Progenitor cell of endocrine pancreas (in vitro differentiated cells): ENCODE measurements around the gene SPSB4. TPM values are rescaled to one million over a fixed set of nuclear protein-coding genes. Genes with fewer than 3 reads are reported as not detected.

ENCODE experiments used
- DNase-seq: peaks from one replicate; pipeline ENCODE4 v3.0.0; 2021; ENCODE audit warnings: low spot score; ENCODE audit not compliant: unreplicated experiment
- H3K27ac Mint-ChIP-seq: 2 replicates; pipeline ENCODE4 v1.8.0; 2021; ENCODE audit warnings: mild to moderate bottlenecking, moderate library complexity, mixed read lengths
- H3K27me3 Mint-ChIP-seq: 2 replicates; pipeline ENCODE4 v1.8.0; 2021; ENCODE audit warnings: mixed read lengths
- H3K36me3 Mint-ChIP-seq: 2 replicates; pipeline ENCODE4 v1.8.0; 2022; ENCODE audit warnings: mixed read lengths; ENCODE audit not compliant: insufficient read depth
- H3K4me1 Mint-ChIP-seq: 2 replicates; pipeline ENCODE4 v1.8.0; 2021; ENCODE audit warnings: low read depth, mixed read lengths
- H3K4me3 Mint-ChIP-seq: 2 replicates; pipeline ENCODE4 v1.8.0; 2021; ENCODE audit warnings: low read depth, mild to moderate bottlenecking, moderate library complexity, mixed read lengths
- H3K9me3 Mint-ChIP-seq: 2 replicates; pipeline ENCODE4 v1.8.0; 2021; ENCODE audit warnings: low read depth, mixed read lengths
- total RNA-seq: library from RNA; stranded (reverse); gene quantifications from 2 replicates; pipeline ENCODE4 v1.2.1, GENCODE V29; 2021
- TF ChIP-seq, protein P1 (sequence below): fragments of 200-600 bp; sonication (generic); IDR thresholded peaks from one replicate; pipeline ENCODE4 v1.5.0; 2021; ENCODE audit warnings: antibody characterized with exemption, mild to moderate bottlenecking; ENCODE audit not compliant: unreplicated experiment

The SPSB4 gene
- total RNA-seq, 1 donor from 2014 or later: 9.5 TPM

DNA sequence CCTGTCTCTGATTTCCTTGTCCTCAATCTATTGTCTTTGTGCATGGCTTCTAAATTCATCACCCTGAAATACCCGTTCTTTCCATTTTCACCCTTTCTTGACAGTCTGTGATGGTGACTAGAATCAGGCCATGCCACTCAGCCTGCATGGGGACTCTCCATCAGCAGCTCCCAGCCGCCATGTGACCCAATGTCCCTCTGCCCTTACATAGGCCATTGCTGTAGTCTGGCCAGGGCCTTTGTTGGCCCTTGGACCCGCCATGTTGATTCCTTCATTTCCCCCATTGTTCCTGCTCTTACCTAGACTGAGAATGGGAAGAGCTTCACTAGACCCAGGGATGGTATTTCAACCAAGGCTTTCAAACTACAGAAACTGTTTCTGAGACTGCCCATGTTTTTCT lies 45.8 kb downstream of the SPSB4 start:
- Mint-ChIP-seq H3K27ac (no peak overlapping the region), H3K4me3 (no peak overlapping the region), H3K4me1 (peaks cover 4% of the 10 kb centered on the region), H3K9me3 (peaks cover 4% of the 10 kb centered on the region), H3K36me3 (peaks cover 5% of the 10 kb centered on the region), H3K27me3 (no peaks in the 10 kb centered on the region)
- no peak for DNase-seq
- TF ChIP-seq, protein P1, sequence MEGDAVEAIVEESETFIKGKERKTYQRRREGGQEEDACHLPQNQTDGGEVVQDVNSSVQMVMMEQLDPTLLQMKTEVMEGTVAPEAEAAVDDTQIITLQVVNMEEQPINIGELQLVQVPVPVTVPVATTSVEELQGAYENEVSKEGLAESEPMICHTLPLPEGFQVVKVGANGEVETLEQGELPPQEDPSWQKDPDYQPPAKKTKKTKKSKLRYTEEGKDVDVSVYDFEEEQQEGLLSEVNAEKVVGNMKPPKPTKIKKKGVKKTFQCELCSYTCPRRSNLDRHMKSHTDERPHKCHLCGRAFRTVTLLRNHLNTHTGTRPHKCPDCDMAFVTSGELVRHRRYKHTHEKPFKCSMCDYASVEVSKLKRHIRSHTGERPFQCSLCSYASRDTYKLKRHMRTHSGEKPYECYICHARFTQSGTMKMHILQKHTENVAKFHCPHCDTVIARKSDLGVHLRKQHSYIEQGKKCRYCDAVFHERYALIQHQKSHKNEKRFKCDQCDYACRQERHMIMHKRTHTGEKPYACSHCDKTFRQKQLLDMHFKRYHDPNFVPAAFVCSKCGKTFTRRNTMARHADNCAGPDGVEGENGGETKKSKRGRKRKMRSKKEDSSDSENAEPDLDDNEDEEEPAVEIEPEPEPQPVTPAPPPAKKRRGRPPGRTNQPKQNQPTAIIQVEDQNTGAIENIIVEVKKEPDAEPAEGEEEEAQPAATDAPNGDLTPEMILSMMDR: no peak

DNA sequence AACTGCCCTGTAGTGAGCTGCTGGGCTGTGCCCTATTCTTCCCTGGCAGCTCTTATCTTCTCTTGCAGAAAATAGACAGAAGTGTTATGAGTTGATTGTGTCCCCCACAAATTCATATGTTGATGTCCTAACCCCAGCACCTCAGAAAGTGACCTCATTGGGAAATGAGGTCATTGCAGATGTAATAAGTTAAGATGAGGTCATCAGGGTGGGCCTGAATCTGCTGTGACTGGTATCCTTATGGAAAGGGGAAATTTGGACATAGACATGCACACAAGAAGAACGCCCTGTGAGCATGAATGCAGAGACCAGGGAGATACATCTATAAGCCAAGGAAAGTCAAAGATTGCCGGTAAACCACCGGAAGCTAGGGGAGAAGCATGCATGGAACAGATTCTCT lies 49.0 kb downstream of the SPSB4 start:
- H3K27me3 Mint-ChIP-seq: no peaks in the 10 kb centered on the region
- H3K27ac Mint-ChIP-seq: peak overlapping the region; percentile 30
- H3K36me3 Mint-ChIP-seq: peaks cover 5% of the 10 kb centered on the region
- TF ChIP-seq, protein P1: no peak
- DNase-seq: no peak
- H3K4me1 Mint-ChIP-seq: peaks cover 14% of the 10 kb centered on the region
- peaks cover 4% of the 10 kb centered on the region for H3K9me3 Mint-ChIP-seq
- no peak overlapping the region for H3K4me3 Mint-ChIP-seq

DNA sequence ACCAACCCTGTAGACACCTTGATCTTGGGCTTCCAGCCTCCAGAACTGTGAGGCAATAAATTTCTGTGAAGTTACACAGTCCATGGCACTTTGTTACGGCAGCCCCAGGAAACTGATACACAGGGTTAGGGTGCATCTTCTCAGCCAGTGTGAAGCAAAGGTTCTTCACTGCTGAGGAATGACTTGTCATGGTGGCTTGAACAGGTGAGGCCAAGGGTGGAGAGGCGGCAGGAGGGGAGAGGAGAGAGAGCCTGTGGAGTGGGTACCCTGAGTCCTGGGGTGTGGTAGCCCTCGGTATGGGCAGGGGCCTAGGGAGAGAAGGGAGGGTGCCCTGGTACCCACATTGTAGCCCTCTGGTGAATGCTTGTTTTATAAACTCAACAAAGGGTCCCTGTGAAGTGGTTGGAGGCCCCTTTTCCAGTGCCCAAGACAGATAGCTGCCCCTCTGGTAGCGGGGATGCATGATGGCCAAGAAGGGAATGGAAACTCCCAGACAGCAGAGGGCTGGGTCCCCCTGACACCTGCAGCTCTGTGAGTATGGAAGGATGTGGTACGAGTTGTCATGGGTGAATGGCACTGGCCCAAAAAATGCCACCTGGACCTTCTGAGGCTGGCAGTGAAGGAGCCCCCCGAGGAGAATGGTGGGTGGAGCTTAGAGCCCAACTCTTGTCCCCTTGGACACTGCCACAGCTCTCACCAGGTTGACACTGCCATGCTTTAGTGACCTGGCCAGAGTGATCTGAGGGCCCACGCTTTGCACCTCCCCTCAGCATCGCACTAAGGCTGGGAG lies 49.6 kb downstream of the SPSB4 start:
- no peak overlapping the region for H3K4me3 Mint-ChIP-seq
- no peaks in the 10 kb centered on the region for H3K27me3 Mint-ChIP-seq
- peaks cover 5% of the 10 kb centered on the region for H3K36me3 Mint-ChIP-seq
- H3K27ac Mint-ChIP-seq: no peak overlapping the region
- H3K9me3 Mint-ChIP-seq: peaks cover 4% of the 10 kb centered on the region
- DNase-seq: no peak
- H3K4me1 Mint-ChIP-seq: peaks cover 14% of the 10 kb centered on the region
- TF ChIP-seq, protein P1: no peak

DNA sequence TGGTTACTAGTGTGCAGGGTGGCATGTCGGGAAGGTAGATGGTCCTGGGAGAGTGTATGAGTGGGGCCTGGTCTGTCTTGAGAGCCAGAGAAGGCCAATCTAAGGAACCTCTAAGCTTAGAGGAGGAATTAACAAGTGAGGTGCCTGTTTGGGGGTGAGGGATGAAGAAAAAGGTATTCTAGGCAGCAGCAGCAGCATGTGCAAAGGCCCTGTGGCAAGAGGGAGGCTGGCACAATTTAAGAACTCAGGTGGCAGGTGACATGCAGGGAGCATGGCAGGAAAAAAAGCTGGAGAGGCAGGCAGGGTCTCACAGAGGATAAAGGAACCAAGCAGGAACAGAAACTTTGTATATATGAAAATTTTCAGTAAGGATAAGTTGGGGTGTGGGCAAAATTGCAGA lies 51.2 kb downstream of the SPSB4 start:
- Mint-ChIP-seq H3K4me3 (no peak overlapping the region), H3K36me3 (peaks cover 5% of the 10 kb centered on the region), H3K27me3 (no peaks in the 10 kb centered on the region), H3K4me1 (peaks cover 14% of the 10 kb centered on the region), H3K27ac (no peak overlapping the region), H3K9me3 (peaks cover 4% of the 10 kb centered on the region)
- no peak for DNase-seq
- TF ChIP-seq, protein P1: no peak

DNA sequence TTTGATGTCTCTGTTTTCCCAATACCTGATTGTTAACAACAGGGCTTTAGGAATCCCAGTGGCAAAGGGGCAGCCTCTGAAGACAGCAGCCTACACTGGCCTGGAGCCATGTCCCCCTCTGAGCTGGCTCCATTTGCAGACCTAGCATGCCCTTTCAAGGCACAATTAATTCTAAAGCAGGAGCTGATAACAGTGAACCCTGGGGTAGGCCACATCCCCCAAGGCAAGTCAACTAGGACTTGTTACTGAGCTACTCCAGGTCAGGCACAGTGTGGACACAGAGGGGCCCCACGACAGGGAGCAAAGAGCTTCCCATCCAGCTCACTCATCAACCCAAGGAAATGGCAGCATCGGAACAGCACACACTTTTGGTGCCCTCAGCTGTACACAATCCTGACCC lies 51.9 kb downstream of the SPSB4 start:
- Mint-ChIP-seq H3K27ac (no peak overlapping the region), H3K4me1 (peaks cover 17% of the 10 kb centered on the region), H3K27me3 (no peaks in the 10 kb centered on the region), H3K36me3 (peaks cover 5% of the 10 kb centered on the region), H3K4me3 (no peak overlapping the region), H3K9me3 (peaks cover 4% of the 10 kb centered on the region)
- DNase-seq: no peak
- TF ChIP-seq, protein P1: no peak
